Skeletal muscle satellite cell (primary cell): ENCODE results near the gene KAT2A.

ENCODE experiments used
- H3K27me3 ChIP-seq: 2 replicates; pipeline ENCODE4 v1.7.0; 2013; ENCODE audit warnings: low read length; ENCODE audit not compliant: control insufficient read depth, insufficient read depth
- H3K36me3 ChIP-seq: 2 replicates; pipeline ENCODE4 v1.7.0; 2013; ENCODE audit warnings: mild to moderate bottlenecking, control low read depth, low read length; ENCODE audit not compliant: insufficient read depth
- H3K4me1 ChIP-seq: 2 replicates; pipeline ENCODE4 v1.7.0; 2013; ENCODE audit warnings: low read length; ENCODE audit not compliant: control insufficient read depth, insufficient read depth
- H3K4me2 ChIP-seq: 2 replicates; pipeline ENCODE4 v1.7.0; 2013; ENCODE audit warnings: mild to moderate bottlenecking, low read length
- H3K4me3 ChIP-seq: 2 replicates; pipeline ENCODE4 v1.7.0; 2013; ENCODE audit warnings: low read length
- H3K9ac ChIP-seq: 2 replicates; pipeline ENCODE4 v1.7.0; 2013; ENCODE audit warnings: mild to moderate bottlenecking, low read depth, low read length, moderate library complexity
- H3K9me3 ChIP-seq: replicated peaks from 2 replicates; pipeline ENCODE4 v1.7.0; 2013; ENCODE audit warnings: mild to moderate bottlenecking, control low read depth, low read length

The KAT2A gene

GRCh38 chr17:42079541-42079940 is 41.6 kb downstream of the KAT2A start:
- Histone ChIP-seq H3K9me3 (no peaks in the 10 kb centered on the region), H3K27me3 (peaks cover 27% of the 10 kb centered on the region), H3K4me1 (no peaks in the 10 kb centered on the region), H3K36me3 (no peaks in the 10 kb centered on the region), H3K9ac (no peak overlapping the region), H3K4me2 (no peak overlapping the region), H3K4me3 (no peak overlapping the region)

- Histone ChIP-seq H3K9ac (no peak overlapping the region), H3K9me3 (no peaks in the 10 kb centered on the region), H3K4me3 (no peak overlapping the region), H3K4me2 (no peak overlapping the region), H3K27me3 (peaks cover 27% of the 10 kb centered on the region), H3K4me1 (no peaks in the 10 kb centered on the region), H3K36me3 (no peaks in the 10 kb centered on the region)
Observed at GRCh38 chr17:42078396-42079043, 42.6 kb downstream of the KAT2A start.

- Histone ChIP-seq H3K4me2 (no peak overlapping the region), H3K9ac (no peak overlapping the region), H3K36me3 (no peaks in the 10 kb centered on the region), H3K4me1 (no peaks in the 10 kb centered on the region), H3K27me3 (peaks cover 28% of the 10 kb centered on the region), H3K4me3 (no peak overlapping the region), H3K9me3 (no peaks in the 10 kb centered on the region)
Observed at GRCh38 chr17:42077755-42078154, 43.4 kb downstream of the KAT2A start.

GRCh38 chr17:42076797-42077559 is 44.2 kb downstream of the KAT2A start:
- no peak overlapping the region for H3K4me2 ChIP-seq
- H3K36me3 ChIP-seq = no peaks in the 10 kb centered on the region
- no peaks in the 10 kb centered on the region for H3K9me3 ChIP-seq
- peaks cover 36% of the 10 kb centered on the region for H3K27me3 ChIP-seq
- no peak overlapping the region for H3K9ac ChIP-seq
- peaks cover 6% of the 10 kb centered on the region for H3K4me1 ChIP-seq
- H3K4me3 ChIP-seq = no peak overlapping the region

- Histone ChIP-seq H3K9me3 (no peaks in the 10 kb centered on the region), H3K36me3 (no peaks in the 10 kb centered on the region), H3K4me2 (no peak overlapping the region), H3K27me3 (peaks cover 38% of the 10 kb centered on the region), H3K4me3 (no peak overlapping the region), H3K9ac (no peak overlapping the region), H3K4me1 (peaks cover 7% of the 10 kb centered on the region)
Observed at GRCh38 chr17:42075789-42076188, 45.4 kb downstream of the KAT2A start.

GRCh38 chr17:42072323-42073187 is 48.6 kb downstream of the KAT2A start:
- H3K9ac ChIP-seq = no peak overlapping the region
- H3K9me3 ChIP-seq = no peaks in the 10 kb centered on the region
- no peaks in the 10 kb centered on the region for H3K36me3 ChIP-seq
- peak overlapping the region; percentile 38 for H3K4me3 ChIP-seq
- peaks cover 35% of the 10 kb centered on the region for H3K27me3 ChIP-seq
- peak overlapping the region; percentile 71 for H3K4me2 ChIP-seq
- peaks cover 7% of the 10 kb centered on the region for H3K4me1 ChIP-seq

GRCh38 chr17:42071810-42072209 is 49.4 kb downstream of the KAT2A start:
- H3K27me3 ChIP-seq = peaks cover 35% of the 10 kb centered on the region
- H3K9me3 ChIP-seq = no peaks in the 10 kb centered on the region
- peaks cover 7% of the 10 kb centered on the region for H3K4me1 ChIP-seq
- H3K36me3 ChIP-seq = no peaks in the 10 kb centered on the region
- peak overlapping the region; percentile 71 for H3K4me2 ChIP-seq
- no peak overlapping the region for H3K9ac ChIP-seq
- H3K4me3 ChIP-seq = no peak overlapping the region

- H3K27me3 ChIP-seq = peaks cover 44% of the 10 kb centered on the region
- no peaks in the 10 kb centered on the region for H3K9me3 ChIP-seq
- no peak overlapping the region for H3K4me2 ChIP-seq
- no peak overlapping the region for H3K9ac ChIP-seq
- no peak overlapping the region for H3K4me3 ChIP-seq
- peaks cover 7% of the 10 kb centered on the region for H3K4me1 ChIP-seq
- H3K36me3 ChIP-seq = no peaks in the 10 kb centered on the region
Observed at GRCh38 chr17:42068979-42069378, 52.2 kb downstream of the KAT2A start.

- H3K9me3 ChIP-seq = no peaks in the 10 kb centered on the region
- peaks cover 47% of the 10 kb centered on the region for H3K27me3 ChIP-seq
- no peaks in the 10 kb centered on the region for H3K36me3 ChIP-seq
- H3K4me2 ChIP-seq = no peak overlapping the region
- peaks cover 10% of the 10 kb centered on the region for H3K4me1 ChIP-seq
- no peak overlapping the region for H3K4me3 ChIP-seq
- no peak overlapping the region for H3K9ac ChIP-seq
Observed at GRCh38 chr17:42067371-42068091, 53.6 kb downstream of the KAT2A start.

GRCh38 chr17:42065201-42065600 is 56.0 kb downstream of the KAT2A start:
- H3K27me3 ChIP-seq = peaks cover 33% of the 10 kb centered on the region
- H3K9me3 ChIP-seq = no peaks in the 10 kb centered on the region
- H3K4me3 ChIP-seq = no peak overlapping the region
- H3K4me2 ChIP-seq = no peak overlapping the region
- peaks cover 4% of the 10 kb centered on the region for H3K4me1 ChIP-seq
- H3K36me3 ChIP-seq = no peaks in the 10 kb centered on the region
- H3K9ac ChIP-seq = no peak overlapping the region
